WTC11 (cell line): ENCODE measurements around the gene SPINDOC.

Source experiments
- ATF3 ChIP-seq: sonication (generic); formaldehyde crosslinking; conservative IDR thresholded peaks from 2 replicates; pipeline ENCODE4 v1.8.1; 2022; ENCODE audit warnings: mild to moderate bottlenecking, missing genetic modification reagents
- ATF6 ChIP-seq: sonication (generic); formaldehyde crosslinking; IDR thresholded peaks from 2 replicates; pipeline ENCODE4 v1.8.1; 2023; ENCODE audit warnings: mild to moderate bottlenecking, missing genetic modification reagents
- CREM ChIP-seq: sonication (generic); formaldehyde crosslinking; IDR thresholded peaks from 2 replicates; pipeline ENCODE4 v1.8.1; 2022; ENCODE audit warnings: mild to moderate bottlenecking, missing genetic modification reagents, moderate library complexity
- ETV6 ChIP-seq: sonication (generic); formaldehyde crosslinking; IDR thresholded peaks from 2 replicates; pipeline ENCODE4 v1.8.1; 2022; ENCODE audit warnings: mild to moderate bottlenecking, missing genetic modification reagents
- HMGA2 ChIP-seq: fragments of 250-450 bp; sonication (Bioruptor Pico); IDR thresholded peaks from 2 replicates; pipeline ENCODE4 v1.4.0; 2021; ENCODE audit warnings: mild to moderate bottlenecking, moderate library complexity
- NR2C2 ChIP-seq: sonication (generic); formaldehyde crosslinking; IDR thresholded peaks from 2 replicates; pipeline ENCODE4 v1.8.0; 2022; ENCODE audit warnings: mild to moderate bottlenecking, missing genetic modification reagents
- OVOL2 ChIP-seq: fragments of 250-450 bp; sonication (Bioruptor Pico); IDR thresholded peaks from 2 replicates; pipeline ENCODE4 v1.9.0; 2021; ENCODE audit warnings: mild to moderate bottlenecking, borderline replicate concordance
- SP1 ChIP-seq: sonication (generic); formaldehyde crosslinking; conservative IDR thresholded peaks from 2 replicates; pipeline ENCODE4 v1.8.1; 2022; ENCODE audit warnings: missing genetic modification reagents
- TP53 ChIP-seq: sonication (generic); formaldehyde crosslinking; IDR thresholded peaks from 2 replicates; pipeline ENCODE4 v1.8.1; 2023; ENCODE audit warnings: mild to moderate bottlenecking, missing genetic modification reagents
- TF ChIP-seq, protein P1 (sequence below): fragments of 200-600 bp; IDR thresholded peaks from 2 replicates; pipeline ENCODE4 v1.8.0; 2022; ENCODE audit warnings: antibody characterized with exemption
- TF ChIP-seq, protein P2 (sequence below): sonication (generic); formaldehyde crosslinking; IDR thresholded peaks from 2 replicates; pipeline ENCODE4 v1.8.1; 2023; ENCODE audit warnings: mild to moderate bottlenecking, missing genetic modification reagents, moderate library complexity
- TF ChIP-seq, protein P3 (sequence below): sonication (generic); formaldehyde crosslinking; IDR thresholded peaks from 2 replicates; pipeline ENCODE4 v1.8.1; 2023; ENCODE audit warnings: mild to moderate bottlenecking, moderate library complexity, missing genetic modification reagents
- TF ChIP-seq, protein P4 (sequence below): sonication (generic); formaldehyde crosslinking; IDR thresholded peaks from 2 replicates; pipeline ENCODE4 v1.8.0; 2022; ENCODE audit warnings: mild to moderate bottlenecking, missing genetic modification reagents

DNA sequence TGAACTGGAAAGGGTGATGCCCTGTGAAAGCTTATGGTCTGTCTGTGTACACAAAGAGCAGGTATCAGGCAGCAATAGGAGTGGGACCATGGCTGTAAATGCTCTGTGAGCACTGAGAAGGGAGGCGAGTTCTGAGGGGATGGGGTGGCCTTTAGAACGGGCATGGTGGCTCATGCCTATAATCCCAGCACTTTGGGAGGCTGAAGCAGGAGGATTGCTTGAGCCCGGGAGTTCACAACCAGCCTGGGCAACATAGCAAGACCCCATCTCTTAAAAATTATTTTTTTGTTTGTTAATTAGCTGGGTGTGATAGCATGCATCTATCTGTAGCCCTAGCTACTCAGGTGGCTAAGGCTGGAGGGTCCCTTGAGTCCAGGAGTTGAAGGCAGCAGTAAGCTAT is 3.5 kb downstream of the SPINDOC start:
- TF ChIP-seq ETV6 (CRISPR knock-in tag): no peak
- TF ChIP-seq, protein P1, sequence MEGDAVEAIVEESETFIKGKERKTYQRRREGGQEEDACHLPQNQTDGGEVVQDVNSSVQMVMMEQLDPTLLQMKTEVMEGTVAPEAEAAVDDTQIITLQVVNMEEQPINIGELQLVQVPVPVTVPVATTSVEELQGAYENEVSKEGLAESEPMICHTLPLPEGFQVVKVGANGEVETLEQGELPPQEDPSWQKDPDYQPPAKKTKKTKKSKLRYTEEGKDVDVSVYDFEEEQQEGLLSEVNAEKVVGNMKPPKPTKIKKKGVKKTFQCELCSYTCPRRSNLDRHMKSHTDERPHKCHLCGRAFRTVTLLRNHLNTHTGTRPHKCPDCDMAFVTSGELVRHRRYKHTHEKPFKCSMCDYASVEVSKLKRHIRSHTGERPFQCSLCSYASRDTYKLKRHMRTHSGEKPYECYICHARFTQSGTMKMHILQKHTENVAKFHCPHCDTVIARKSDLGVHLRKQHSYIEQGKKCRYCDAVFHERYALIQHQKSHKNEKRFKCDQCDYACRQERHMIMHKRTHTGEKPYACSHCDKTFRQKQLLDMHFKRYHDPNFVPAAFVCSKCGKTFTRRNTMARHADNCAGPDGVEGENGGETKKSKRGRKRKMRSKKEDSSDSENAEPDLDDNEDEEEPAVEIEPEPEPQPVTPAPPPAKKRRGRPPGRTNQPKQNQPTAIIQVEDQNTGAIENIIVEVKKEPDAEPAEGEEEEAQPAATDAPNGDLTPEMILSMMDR: no peak
- TF ChIP-seq TP53 (CRISPR knock-in tag): no peak
- TF ChIP-seq HMGA2 (CRISPR knock-in tag): no peak
- no peak for TF ChIP-seq OVOL2
- TF ChIP-seq SP1: no peak
- TF ChIP-seq, protein P2, sequence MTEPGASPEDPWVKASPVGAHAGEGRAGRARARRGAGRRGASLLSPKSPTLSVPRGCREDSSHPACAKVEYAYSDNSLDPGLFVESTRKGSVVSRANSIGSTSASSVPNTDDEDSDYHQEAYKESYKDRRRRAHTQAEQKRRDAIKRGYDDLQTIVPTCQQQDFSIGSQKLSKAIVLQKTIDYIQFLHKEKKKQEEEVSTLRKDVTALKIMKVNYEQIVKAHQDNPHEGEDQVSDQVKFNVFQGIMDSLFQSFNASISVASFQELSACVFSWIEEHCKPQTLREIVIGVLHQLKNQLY: no peak
- no peak for TF ChIP-seq CREM (CRISPR knock-in tag)
- no peak for TF ChIP-seq ATF6 (CRISPR knock-in tag)
- no peak for TF ChIP-seq ATF3 (CRISPR knock-in tag)
- TF ChIP-seq, protein P3, sequence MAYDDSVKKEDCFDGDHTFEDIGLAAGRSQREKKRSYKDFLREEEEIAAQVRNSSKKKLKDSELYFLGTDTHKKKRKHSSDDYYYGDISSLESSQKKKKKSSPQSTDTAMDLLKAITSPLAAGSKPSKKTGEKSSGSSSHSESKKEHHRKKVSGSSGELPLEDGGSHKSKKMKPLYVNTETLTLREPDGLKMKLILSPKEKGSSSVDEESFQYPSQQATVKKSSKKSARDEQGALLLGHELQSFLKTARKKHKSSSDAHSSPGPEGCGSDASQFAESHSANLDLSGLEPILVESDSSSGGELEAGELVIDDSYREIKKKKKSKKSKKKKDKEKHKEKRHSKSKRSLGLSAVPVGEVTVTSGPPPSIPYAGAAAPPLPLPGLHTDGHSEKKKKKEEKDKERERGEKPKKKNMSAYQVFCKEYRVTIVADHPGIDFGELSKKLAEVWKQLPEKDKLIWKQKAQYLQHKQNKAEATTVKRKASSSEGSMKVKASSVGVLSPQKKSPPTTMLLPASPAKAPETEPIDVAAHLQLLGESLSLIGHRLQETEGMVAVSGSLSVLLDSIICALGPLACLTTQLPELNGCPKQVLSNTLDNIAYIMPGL: no peak
- TF ChIP-seq, protein P4, sequence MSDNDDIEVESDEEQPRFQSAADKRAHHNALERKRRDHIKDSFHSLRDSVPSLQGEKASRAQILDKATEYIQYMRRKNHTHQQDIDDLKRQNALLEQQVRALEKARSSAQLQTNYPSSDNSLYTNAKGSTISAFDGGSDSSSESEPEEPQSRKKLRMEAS (CRISPR knock-in tag): no peak
- TF ChIP-seq NR2C2 (CRISPR knock-in tag): no peak
